GM12878 (cell line): ENCODE data around the gene CMTM4. TPM values are rescaled to one million over a fixed set of nuclear protein-coding genes. Genes with fewer than 3 reads are reported as not detected.

ENCODE experiments used
- ATAC-seq: fragments of 200-7000 bp; cut with Tn5 transposase; 3 replicates; pipeline ENCODE4 v1.9.1; 2020; ENCODE audit warnings: mild to moderate bottlenecking, moderate library complexity
- BruUV-seq: library from RNA; stranded (reverse); fragments of 400-500 nt; replicated peaks from 2 replicates; lab custom pipeline; 2021; lab: Mats Ljungman, UMichigan
- CTCF ChIA-PET: fragments of 300-600 bp; sonication (Branson Sonifier 250); formaldehyde crosslinking; extraction: SDS; loops from one replicate; lab custom pipeline; 2021; ENCODE audit warnings: inconsistent platforms; lab: Yijun Ruan, JAX
- POLR2A ChIA-PET: fragments of 350-600 bp; formaldehyde crosslinking; extraction: SDS; loops from one replicate; lab custom pipeline; 2021; ENCODE audit warnings: inconsistent platforms; lab: Charles Lee
- RAD21 ChIA-PET: fragments of 300-600 bp; sonication (Branson Sonifier 250); formaldehyde crosslinking; loops from one replicate; lab custom pipeline; 2023; ENCODE audit warnings: antibody characterized with exemption; ENCODE audit not compliant: unreplicated experiment; lab: Charles Lee
- SMC1A ChIA-PET: fragments of 300-600 bp; sonication (Branson Sonifier 250); formaldehyde crosslinking; loops from one replicate; lab custom pipeline; 2023; ENCODE audit not compliant: unreplicated experiment, uncharacterized antibody; lab: Charles Lee
- DNase-seq: peaks from one replicate; pipeline ENCODE4 v3.0.0-alpha.2; 2011; ENCODE audit warnings: low read depth, low spot score
- FAIRE-seq: peaks from 3 replicates; lab custom pipeline; 2011; peaks lifted over from hg19 to GRCh38; lab: Jason Lieb, UNC
- H2AFZ ChIP-seq: 2 replicates; pipeline ENCODE4 v1.6.0; 2011; ENCODE audit warnings: low read depth, low read length, control low read depth; ENCODE audit not compliant: control insufficient read depth
- H3K27ac ChIP-seq: 2 replicates; pipeline ENCODE4 v1.5.1; 2011; ENCODE audit warnings: control low read depth; ENCODE audit not compliant: control insufficient read depth, insufficient read depth
- H3K27me3 ChIP-seq, 2 experiments: replicated peaks in 1 of 2; 2 replicates each; pipeline versions ENCODE4 v1.6.0 to v1.6.1; 2011; ENCODE audit warnings: low read length in 1 of 2; ENCODE audit not compliant: control insufficient read depth in 2 of 2, insufficient read depth in 2 of 2
- H3K36me3 ChIP-seq, 2 experiments: 2 replicates each; pipeline ENCODE4 v1.5.1; 2011; ENCODE audit warnings: low read length in 1 of 2; ENCODE audit not compliant: control insufficient read depth in 2 of 2, insufficient read depth in 2 of 2
- H3K4me1 ChIP-seq: 2 replicates; pipeline ENCODE4 v1.6.1; 2011; ENCODE audit warnings: mild to moderate bottlenecking, low read length, moderate library complexity, mixed read lengths; ENCODE audit not compliant: control insufficient read depth, insufficient read depth
- H3K4me2 ChIP-seq: 2 replicates; pipeline ENCODE4 v1.6.0; 2011; ENCODE audit warnings: control low read depth; ENCODE audit not compliant: control insufficient read depth, insufficient read depth
- H3K4me3 ChIP-seq: fragments of 200-600 bp; sonication (generic); 2 replicates; pipeline ENCODE4 v1.5.1; 2016
- H3K79me2 ChIP-seq: 2 replicates; pipeline ENCODE4 v1.6.0; 2011; ENCODE audit warnings: low read length; ENCODE audit not compliant: control insufficient read depth, insufficient read depth
- H3K9ac ChIP-seq: 2 replicates; pipeline ENCODE4 v1.8.0; 2011; ENCODE audit warnings: low read length, control low read depth, mixed read lengths; ENCODE audit not compliant: control insufficient read depth, insufficient read depth
- H3K9me3 ChIP-seq: replicated peaks from 3 replicates; pipeline ENCODE4 v1.5.1; 2011; ENCODE audit warnings: mild to moderate bottlenecking, low read length; ENCODE audit not compliant: control insufficient read depth, insufficient read depth
- H4K20me1 ChIP-seq: 2 replicates; pipeline ENCODE4 v1.6.0; 2011; ENCODE audit not compliant: control insufficient read depth, insufficient read depth
- ATF3 ChIP-seq: IDR thresholded peaks from 2 replicates; pipeline ENCODE4 v1.6.1; 2011; ENCODE audit warnings: low read depth, mild to moderate bottlenecking, low read length, moderate library complexity, borderline replicate concordance; ENCODE audit errors: extremely low read depth
- CEBPB ChIP-seq, 2 experiments: fragments of 150-350 bp in 1 of 2; IDR thresholded peaks; 2 replicates each; pipeline ENCODE4 v1.6.1; 2012 to 2014; ENCODE audit warnings: low read depth in 2 of 2, low read length in 2 of 2, borderline replicate concordance in 1 of 2, inconsistent platforms in 1 of 2
- HCFC1 ChIP-seq: fragments of 150-350 bp; IDR thresholded peaks from 2 replicates; pipeline ENCODE4 v1.6.1; 2014; ENCODE audit warnings: low read length
- IKZF1 ChIP-seq: fragments of 450-650 bp; conservative IDR thresholded peaks from 2 replicates; pipeline ENCODE4 v1.6.1; 2017; ENCODE audit warnings: antibody characterized with exemption, mild to moderate bottlenecking
- LARP7 ChIP-seq: fragments of 450-650 bp; IDR thresholded peaks from 2 replicates; pipeline ENCODE4 v1.6.1; 2017; ENCODE audit warnings: mild to moderate bottlenecking
- NFIC ChIP-seq: IDR thresholded peaks from 2 replicates; pipeline ENCODE4 v1.6.1; 2012; ENCODE audit warnings: low read depth, mild to moderate bottlenecking, inconsistent platforms, low read length, moderate library complexity
- RAD51 ChIP-seq: fragments of 450-650 bp; IDR thresholded peaks from 2 replicates; pipeline ENCODE4 v1.6.1; 2016; ENCODE audit warnings: moderate library complexity, mild to moderate bottlenecking, inconsistent platforms
- SREBF2 ChIP-seq: IDR thresholded peaks from 2 replicates; pipeline ENCODE4 v1.6.1; 2012; ENCODE audit warnings: mild to moderate bottlenecking, low read length
- SUZ12 ChIP-seq: fragments of 200-600 bp; sonication (generic); IDR thresholded peaks from one replicate; pipeline ENCODE4 v1.6.1; 2018; ENCODE audit warnings: antibody characterized with exemption, mild to moderate bottlenecking; ENCODE audit not compliant: unreplicated experiment
- WGBS: methylation state at CpG from one replicate; pipeline ENCODE4 v1.1.6; 2016; ENCODE audit warnings: low lambda C conversion rate; ENCODE audit not compliant: insufficient replicate concordance, insufficient coverage; ENCODE audit errors: missing lambda C conversion rate; 5-methylcytosine and 5-hydroxymethylcytosine counted together
- in situ Hi-C: fragments of 300-500 bp; cut with MboI; formaldehyde crosslinking; loops from 9 replicates; pipeline ENCODE4 v1.14.3; 2018; ENCODE audit warnings: mixed read lengths
- intact Hi-C: fragments of 100-400 bp; cut with micrococcal nuclease; formaldehyde crosslinking; loops from one replicate; pipeline ENCODE4 v1.14.2; 2022; ENCODE audit not compliant: unreplicated experiment
- polyA plus RNA-seq, 11 experiments: library from polyadenylated mRNA; depleted of rRNA in 4 of 11; unstranded in 6 of 11; stranded (reverse) in 5 of 11; fragments of >200 nt; fragmentation: Nextera tagmentation in 4 of 11; fragmentation: Illumina TruSeq in 1 of 11; extraction: Ambion mirVana in 4 of 11; extraction: Trizol in 1 of 11; gene quantifications; 1 replicate in 1 of 11; 2 replicates in 10 of 11; pipeline versions ENCODE4 v1.2.1 to v1.2.3, GENCODE V29; 2011 to 2016; ENCODE audit warnings: inconsistent platforms in 2 of 11, missing spikeins in 2 of 11, low read depth in 1 of 11
- total RNA-seq, 4 experiments: library from RNA; depleted of rRNA in 3 of 4; stranded (reverse); fragments of >200 nt in 3 of 4; fragmentation: Illumina TruSeq in 1 of 4; extraction: Trizol in 1 of 4; gene quantifications; 2 replicates each; pipeline versions ENCODE4 v1.2.1 to v1.2.3, GENCODE V29; 2013 to 2021

Gene CMTM4
- total and polyA plus RNA-seq, 10 of the 15 experiments (the other 5 are each of a cell fraction or from before 2014, with no cell fraction given) = 0.02 to 0.43 (median 0.15) TPM; not detected in 2

DNA sequence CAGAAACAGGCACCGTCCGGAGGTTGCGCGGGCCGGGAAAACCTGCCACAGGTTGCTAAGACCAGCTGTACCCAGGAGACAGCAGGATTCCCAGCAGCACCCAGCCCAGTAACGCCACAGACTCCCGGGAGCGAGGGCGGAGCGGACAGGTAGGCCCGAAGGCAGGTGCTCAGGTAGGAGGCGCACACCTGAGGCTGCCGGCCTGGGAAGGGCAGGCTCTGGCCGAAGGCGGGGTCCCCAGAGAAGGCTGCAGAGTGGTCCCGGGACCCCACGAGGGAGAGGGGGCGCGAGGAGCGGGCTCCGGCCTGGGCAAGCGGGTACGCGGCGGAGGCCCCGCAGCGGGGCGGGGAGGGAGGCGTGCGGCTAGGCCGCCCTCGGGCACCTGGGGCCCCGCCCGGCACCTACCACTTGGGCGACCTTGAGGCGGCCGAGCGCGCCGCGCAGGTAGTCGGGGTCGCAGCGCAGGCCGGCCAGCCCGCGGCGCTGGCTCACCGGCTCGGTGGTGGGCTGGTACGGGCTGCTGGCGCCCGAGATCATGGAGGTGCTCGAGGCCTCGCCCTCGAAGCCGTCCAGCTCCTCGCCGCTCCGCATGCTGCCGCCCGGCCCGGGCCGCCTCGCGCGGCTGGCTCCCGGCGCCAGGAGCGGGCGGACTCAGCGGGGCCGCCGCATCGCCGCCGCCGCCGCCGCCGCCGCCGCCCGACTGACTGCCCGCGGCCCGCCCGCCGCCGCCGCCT is 441 bp downstream of the CMTM4 start:
- in situ Hi-C loops (no loop called here), intact Hi-C loops (no loop called here)
- ATAC-seq (peak; percentile 54), DNase-seq (no peak), FAIRE-seq (no peak)
- ChIA-PET SMC1A (no interaction called here), RAD21 (no interaction called here), CTCF (interaction anchor here (0.6 to 0.9 kb wide), 2 partner anchors 14 to 88 kb away, joined by 3 read pairs; no protein-coding TSS in a partner anchor), POLR2A (no interaction called here)
- Histone ChIP-seq H3K9ac (no peak overlapping the region), H3K79me2 (no peaks in the 10 kb centered on the region), H3K4me3 (peak overlapping the region; percentile 36; the same call in 1 of the 2 replicates), H3K27me3 (peaks cover 0 to 12% of the 10 kb centered on the region in 2 experiments), H2AFZ (peak overlapping the region; percentile 33), H3K4me1 (no peaks in the 10 kb centered on the region), H3K36me3 (no peaks in the 10 kb centered on the region), H3K9me3 (no peaks in the 10 kb centered on the region), H3K4me2 (peak overlapping the region; percentile 86), H3K27ac (no peak overlapping the region), H4K20me1 (no peaks in the 10 kb centered on the region)
- WGBS = 32% methylated on average over 32 of the region's 91 CpGs
- TF ChIP-seq HCFC1 (no peak), ATF3 (no peak), IKZF1 (peak; percentile 37; the same call in 1 of the 2 replicates), RAD51 (no peak), LARP7 (0 out of 2 replicates have a peak, but pooled peaks have one; percentile 14), SREBF2 (no peak), SUZ12 (peak; percentile 77), NFIC (no peak), CEBPB (IDR thresholded peaks at IDR 0.05; ENCODE audit: borderline replicate concordance in 1 of 2, low read depth in 2 of 2, low read length in 2 of 2) (no peak)
- BruUV-seq = no TSS peak
